B cell (primary cell): ENCODE data around the gene IFNK. TPM values are rescaled to one million over a fixed set of nuclear protein-coding genes. Genes with fewer than 3 reads are reported as not detected.

Experiments used
- ATAC-seq: fragments of 200-7000 bp; cut with Tn5 transposase; one replicate; pipeline ENCODE4 v1.10.0; 2021; ENCODE audit warnings: low read depth, mild to moderate bottlenecking, moderate number of reproducible peaks, moderate library complexity
- CTCF ChIA-PET: fragments of 350-600 bp; sonication (Branson Sonifier 250); formaldehyde crosslinking; loops from one replicate; lab custom pipeline; 2021; ENCODE audit warnings: antibody characterized with exemption, inconsistent platforms; lab: Charles Lee
- POLR2A ChIA-PET: fragments of 350-600 bp; sonication (Branson Sonifier 250); formaldehyde crosslinking; loops from one replicate; lab custom pipeline; 2021; ENCODE audit warnings: antibody characterized with exemption; lab: Charles Lee
- DNase-seq: peaks from one replicate; pipeline ENCODE4 v3.0.0; 2013
- H2AFZ ChIP-seq: 2 replicates; pipeline ENCODE4 v1.6.1; 2012; ENCODE audit warnings: mild to moderate bottlenecking, low read depth, low read length; ENCODE audit not compliant: insufficient read depth, poor library complexity, severe bottlenecking
- H3K27ac ChIP-seq, 2 donors: 1 replicate in 1 of 2; 2 replicates in 1 of 2; pipeline ENCODE4 v1.5.1; 2012 to 2013; ENCODE audit warnings: low read length in 2 of 2, mild to moderate bottlenecking in 2 of 2, moderate library complexity in 1 of 2
- H3K27me3 ChIP-seq, 4 experiments: fragments of 200-600 bp in 1 of 4; sonication (generic) in 1 of 4; replicated peaks in 1 of 4; 1 replicate in 2 of 4; 2 replicates in 2 of 4; pipeline versions ENCODE4 v1.6.1 to v1.7.0; 2013 to 2016; ENCODE audit warnings: low read length in 3 of 4, mild to moderate bottlenecking in 2 of 4, mixed read lengths in 1 of 4, moderate library complexity in 1 of 4; ENCODE audit not compliant: insufficient read depth in 4 of 4, control insufficient read depth in 3 of 4; ENCODE audit errors: control extremely low read depth in 1 of 4
- H3K36me3 ChIP-seq, 2 experiments: replicated peaks in 1 of 2; 1 replicate in 1 of 2; 2 replicates in 1 of 2; pipeline versions ENCODE4 v1.6.1 to v1.7.1; 2013; ENCODE audit warnings: low read length in 1 of 2; ENCODE audit not compliant: insufficient read depth in 2 of 2, control insufficient read depth in 1 of 2; ENCODE audit errors: control extremely low read depth in 1 of 2, extremely low read depth in 1 of 2
- H3K4me1 ChIP-seq, 2 donors: fragments of 200-600 bp in 1 of 2; sonication (generic) in 1 of 2; 1 replicate in 1 of 2; 2 replicates in 1 of 2; pipeline versions ENCODE4 v1.5.1 to v1.6.1; 2013 to 2017; ENCODE audit warnings: low read length in 2 of 2; ENCODE audit not compliant: control insufficient read depth in 2 of 2, insufficient read depth in 2 of 2
- H3K4me2 ChIP-seq: replicated peaks from 2 replicates; pipeline ENCODE3; 2012; ENCODE audit warnings: mild to moderate bottlenecking, low read depth, low read length; ENCODE audit not compliant: poor library complexity, severe bottlenecking
- H3K4me3 ChIP-seq, 5 experiments: fragments of 200-600 bp in 1 of 5; sonication (generic) in 1 of 5; 1 replicate in 3 of 5; 2 replicates in 2 of 5; pipeline versions ENCODE4 v1.5.1 to v1.7.0; 2011 to 2016; ENCODE audit warnings: low read length in 4 of 5, mild to moderate bottlenecking in 4 of 5, low read depth in 2 of 5, control low read depth in 1 of 5, moderate library complexity in 1 of 5; ENCODE audit not compliant: insufficient read depth in 1 of 5; ENCODE audit errors: control extremely low read depth in 1 of 5, extremely low read depth in 1 of 5
- H3K79me2 ChIP-seq: fragments of 200-600 bp; sonication (generic); one replicate; pipeline ENCODE4 v1.6.0; 2016; ENCODE audit warnings: low read length; ENCODE audit not compliant: control insufficient read depth, insufficient read depth
- H3K9ac ChIP-seq: fragments of 200-600 bp; sonication (generic); 2 replicates; pipeline ENCODE4 v1.6.1; 2017; ENCODE audit warnings: mild to moderate bottlenecking, low read length, moderate library complexity
- H3K9me3 ChIP-seq, 3 donors: one replicate each; pipeline versions ENCODE4 v1.6.1 to v1.7.1; 2013; ENCODE audit warnings: low read length in 2 of 3; ENCODE audit not compliant: control insufficient read depth in 2 of 3, insufficient read depth in 1 of 3; ENCODE audit errors: control extremely low read depth in 1 of 3
- H4K20me1 ChIP-seq: 2 replicates; pipeline ENCODE4 v1.6.0; 2012; ENCODE audit warnings: mild to moderate bottlenecking, low read length; ENCODE audit not compliant: insufficient read depth, control insufficient read depth, poor library complexity, severe bottlenecking
- H3K27ac Mint-ChIP-seq: one replicate; pipeline ENCODE4 v1.8.0; 2021; ENCODE audit warnings: mixed read lengths
- H3K27me3 Mint-ChIP-seq: one replicate; pipeline ENCODE4 v1.8.0; 2021; ENCODE audit warnings: mixed read lengths
- H3K4me1 Mint-ChIP-seq: one replicate; pipeline ENCODE4 v1.8.0; 2021; ENCODE audit warnings: mixed read lengths
- H3K4me3 Mint-ChIP-seq: one replicate; pipeline ENCODE4 v1.8.0; 2021; ENCODE audit warnings: mixed read lengths
- H3K9me3 Mint-ChIP-seq: one replicate; pipeline ENCODE4 v1.8.0; 2022; ENCODE audit warnings: mixed read lengths; ENCODE audit not compliant: insufficient read depth
- CTCF ChIP-seq: fragments of 200-600 bp; IDR thresholded peaks from one replicate; pipeline ENCODE4 v1.8.0; 2022; ENCODE audit warnings: antibody characterized with exemption, mild to moderate bottlenecking
- EZH2 ChIP-seq: IDR thresholded peaks from 2 replicates; pipeline ENCODE4 v1.6.1; 2012; ENCODE audit warnings: borderline replicate concordance, low read depth, mild to moderate bottlenecking, moderate library complexity, low read length; ENCODE audit not compliant: insufficient read depth, poor library complexity, severe bottlenecking
- WGBS: methylation state at CpG from one replicate; pipeline ENCODE4 v1.1.5; 2013; ENCODE audit warnings: missing lambda C conversion rate; ENCODE audit not compliant: insufficient coverage; 5-methylcytosine and 5-hydroxymethylcytosine counted together
- intact Hi-C: fragments of 100-400 bp; cut with micrococcal nuclease; formaldehyde crosslinking; loops from one replicate; pipeline ENCODE4 v1.10.0; 2022
- polyA plus RNA-seq: library from polyadenylated mRNA; depleted of rRNA; stranded (reverse); fragments of >200 nt; gene quantifications from 2 replicates; pipeline ENCODE4 v1.2.3, GENCODE V29; 2012
- total RNA-seq, 2 donors: library from RNA; stranded (reverse); fragments of 120-200 nt in 1 of 2; gene quantifications; 1 replicate in 1 of 2; 2 replicates in 1 of 2; pipeline versions ENCODE4 v1.2.3 to v1.2.4, GENCODE V29; 2013 to 2022

Gene IFNK
- total and polyA plus RNA-seq, 2 donors (not counting 1 experiment from before 2014, with no cell fraction given) = not detected

GRCh38 chr9:27530915-27531755 is 7.0 kb downstream of the IFNK start:
- Histone ChIP-seq H3K4me2 (no peak overlapping the region), H3K36me3 (no peaks in the 10 kb centered on the region), H3K4me1 (peaks cover 27 to 29% of the 10 kb centered on the region in 2 donors), H3K27me3 (no peaks in the 10 kb centered on the region), H2AFZ (no peak overlapping the region), H3K9me3 (no peaks in the 10 kb centered on the region), H4K20me1 (no peaks in the 10 kb centered on the region), H3K4me3 (no peak overlapping the region), H3K79me2 (peaks cover 32% of the 10 kb centered on the region), H3K9ac (no peak overlapping the region), H3K27ac (no peak overlapping the region)
- ChIA-PET POLR2A (interaction anchor here (2.1 kb wide), 1 partner anchor 198 kb away, joined by 12 read pairs; no protein-coding TSS in a partner anchor), CTCF (interaction anchor here (0.9 to 17.3 kb wide), 13 partner anchors 7 to 197 kb away, joined by 4 to 395 read pairs (median 18); no protein-coding TSS in a partner anchor)
- Mint-ChIP-seq H3K9me3 (no peaks in the 10 kb centered on the region), H3K27me3 (no peaks in the 10 kb centered on the region), H3K27ac (no peak overlapping the region), H3K4me3 (peak overlapping the region; percentile 24), H3K4me1 (peaks cover 42% of the 10 kb centered on the region)
- DNase-seq = no peak
- no peak for ATAC-seq
- TF ChIP-seq CTCF (no peak), EZH2 (no peak)
- intact Hi-C loops = no loop called here
- WGBS = 100% methylated on average over 1 of the region's 4 CpGs

GRCh38 chr9:27532046-27532445 is 8.0 kb downstream of the IFNK start:
- DNase-seq = no peak
- peaks cover 34% of the 10 kb centered on the region for H3K4me1 Mint-ChIP-seq
- H3K27ac Mint-ChIP-seq = no peak overlapping the region
- H3K4me3 ChIP-seq = no peak overlapping the region
- no peak overlapping the region for H3K4me3 Mint-ChIP-seq
- no peaks in the 10 kb centered on the region for H3K27me3 ChIP-seq
- H4K20me1 ChIP-seq = no peaks in the 10 kb centered on the region
- peaks cover 25 to 28% of the 10 kb centered on the region in 2 donors for H3K4me1 ChIP-seq
- no peak overlapping the region for H3K27ac ChIP-seq
- no peaks in the 10 kb centered on the region for H3K9me3 ChIP-seq
- CTCF ChIA-PET = interaction anchor here (1.0 to 17.3 kb wide), 3 partner anchors 15 to 198 kb away, joined by 3 to 395 read pairs (median 43); no protein-coding TSS in a partner anchor
- H3K4me2 ChIP-seq = no peak overlapping the region
- no peak for ATAC-seq
- WGBS = no CpG with 5 or more reads among the region's 1 CpG
- H3K27me3 Mint-ChIP-seq = no peaks in the 10 kb centered on the region
- no peaks in the 10 kb centered on the region for H3K9me3 Mint-ChIP-seq
- no peak overlapping the region for H3K9ac ChIP-seq
- no peaks in the 10 kb centered on the region for H3K36me3 ChIP-seq
- H3K79me2 ChIP-seq = peaks cover 31% of the 10 kb centered on the region
- POLR2A ChIA-PET = no interaction called here
- no peak for TF ChIP-seq EZH2
- no peak for TF ChIP-seq CTCF
- intact Hi-C loops = no loop called here
- no peak overlapping the region for H2AFZ ChIP-seq
